GM13976 (cell line): ENCODE results near the gene FAM20C.

Experiments used
- DNase-seq: peaks from one replicate; pipeline ENCODE4 v3.0.0; 2012; ENCODE audit warnings: low spot score
- in situ Hi-C: fragments of 300-500 bp; cut with MboI; formaldehyde crosslinking; loops from one replicate; pipeline ENCODE4 v1.12.0; 2022; ENCODE audit warnings: low sequenced_read_pairs, mixed read lengths, inconsistent platforms; ENCODE audit not compliant: unreplicated experiment
- TF ChIP-seq, protein P1 (sequence below): IDR thresholded peaks from 2 replicates; pipeline ENCODE4 v1.5.1; 2012; ENCODE audit warnings: borderline replicate concordance, mild to moderate bottlenecking; ENCODE audit not compliant: insufficient read depth; ENCODE audit errors: extremely low read depth, missing control alignments, control extremely low read depth

The FAM20C gene

DNA sequence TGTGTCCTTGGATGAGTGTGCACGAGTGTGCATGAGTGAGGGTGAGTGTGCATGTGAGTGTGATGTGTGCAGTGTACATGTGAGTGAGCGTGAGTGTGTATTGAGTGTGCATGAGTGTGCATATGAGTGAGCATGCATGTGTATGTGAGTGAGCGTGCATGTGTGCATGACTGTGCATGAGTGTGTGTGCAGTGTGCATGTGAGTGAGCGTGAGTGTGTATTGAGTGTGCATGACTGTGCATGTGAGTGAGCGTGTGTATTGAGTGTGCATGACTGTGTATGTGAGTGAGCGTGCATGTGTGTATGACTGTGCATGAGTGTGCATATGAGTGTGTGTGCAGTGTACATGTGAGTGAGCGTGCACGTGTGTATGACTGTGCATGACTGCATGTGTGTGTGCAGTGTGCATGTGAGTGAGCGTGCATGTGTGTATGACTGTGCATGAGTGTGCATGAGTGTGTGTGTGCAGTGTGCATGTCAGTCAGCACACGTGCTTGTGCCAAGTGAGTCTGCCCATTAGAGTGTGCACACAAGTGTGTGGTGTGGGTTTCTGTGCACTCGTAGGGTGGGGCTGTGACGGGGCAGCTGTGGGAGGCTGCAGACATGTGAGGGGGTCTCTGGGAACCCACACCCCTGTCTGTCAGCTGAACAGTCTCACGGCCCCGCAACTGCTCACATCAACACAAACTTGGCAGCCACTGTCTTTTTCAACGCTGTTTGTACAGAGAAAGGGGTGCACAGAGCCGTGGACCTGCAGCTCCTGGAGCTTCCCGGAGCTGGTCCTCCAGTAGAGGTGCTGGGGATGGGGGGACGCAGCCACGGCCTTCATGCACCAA lies 112.4 kb downstream of the FAM20C start:
- DNase-seq = no peak
- TF ChIP-seq, protein P1, sequence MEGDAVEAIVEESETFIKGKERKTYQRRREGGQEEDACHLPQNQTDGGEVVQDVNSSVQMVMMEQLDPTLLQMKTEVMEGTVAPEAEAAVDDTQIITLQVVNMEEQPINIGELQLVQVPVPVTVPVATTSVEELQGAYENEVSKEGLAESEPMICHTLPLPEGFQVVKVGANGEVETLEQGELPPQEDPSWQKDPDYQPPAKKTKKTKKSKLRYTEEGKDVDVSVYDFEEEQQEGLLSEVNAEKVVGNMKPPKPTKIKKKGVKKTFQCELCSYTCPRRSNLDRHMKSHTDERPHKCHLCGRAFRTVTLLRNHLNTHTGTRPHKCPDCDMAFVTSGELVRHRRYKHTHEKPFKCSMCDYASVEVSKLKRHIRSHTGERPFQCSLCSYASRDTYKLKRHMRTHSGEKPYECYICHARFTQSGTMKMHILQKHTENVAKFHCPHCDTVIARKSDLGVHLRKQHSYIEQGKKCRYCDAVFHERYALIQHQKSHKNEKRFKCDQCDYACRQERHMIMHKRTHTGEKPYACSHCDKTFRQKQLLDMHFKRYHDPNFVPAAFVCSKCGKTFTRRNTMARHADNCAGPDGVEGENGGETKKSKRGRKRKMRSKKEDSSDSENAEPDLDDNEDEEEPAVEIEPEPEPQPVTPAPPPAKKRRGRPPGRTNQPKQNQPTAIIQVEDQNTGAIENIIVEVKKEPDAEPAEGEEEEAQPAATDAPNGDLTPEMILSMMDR = no peak
- in situ Hi-C loops = no loop called here

DNA sequence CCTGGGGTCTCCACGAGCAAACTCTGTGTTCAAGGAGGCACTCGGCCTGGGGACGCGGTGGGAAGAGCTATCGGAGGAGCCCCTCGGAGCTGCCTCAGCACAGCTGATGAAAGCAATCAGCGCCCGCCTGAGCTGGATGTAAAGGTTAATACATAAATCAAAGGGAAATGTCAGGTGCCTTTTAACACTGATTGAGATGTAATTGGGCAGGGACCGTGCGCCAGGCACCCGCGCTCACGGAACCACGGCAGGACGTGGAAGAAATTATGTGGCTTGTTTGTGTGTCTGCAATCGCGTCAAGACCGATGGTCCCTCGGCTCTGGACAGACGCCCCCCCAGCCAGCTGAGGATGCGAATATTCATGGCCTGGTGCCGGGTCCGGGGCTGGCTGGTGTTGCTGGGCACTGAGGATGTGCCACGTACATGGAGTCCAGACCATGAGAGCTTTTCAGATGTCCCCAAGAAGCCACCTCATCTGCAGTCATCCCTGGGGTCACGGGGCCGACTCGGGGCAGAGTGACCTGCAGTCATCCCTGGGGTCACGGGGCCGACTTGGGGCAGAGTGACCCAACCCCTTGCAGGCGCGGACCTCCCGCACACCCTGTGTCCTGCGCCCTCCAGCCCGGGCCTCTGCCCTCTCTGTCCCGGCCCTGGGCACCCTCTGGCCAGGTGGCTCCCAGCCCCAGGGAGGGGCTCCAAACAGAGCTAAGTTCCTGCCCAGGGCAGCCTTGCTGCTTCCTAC lies 113.2 kb downstream of the FAM20C start:
- in situ Hi-C loops = no loop called here
- TF ChIP-seq, protein P1 = no peak
- no peak for DNase-seq

DNA sequence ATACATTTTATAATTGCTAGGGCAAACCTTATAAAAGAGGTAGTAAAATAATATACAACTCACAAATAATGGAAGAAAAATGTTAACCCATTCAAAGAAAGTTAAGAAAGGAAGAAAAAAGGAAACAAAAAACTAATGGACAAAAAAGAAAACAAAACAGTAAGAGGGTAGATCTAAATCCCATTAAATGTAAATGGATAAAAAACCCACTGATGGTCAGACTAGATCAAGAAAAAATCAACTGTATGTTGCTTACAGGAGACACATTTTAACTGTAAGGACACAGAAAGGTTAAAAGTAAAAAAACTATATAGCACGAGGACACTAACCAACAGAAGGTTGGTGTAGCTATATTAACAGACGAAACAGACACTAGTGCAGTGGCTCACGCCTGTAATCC lies 115.6 kb downstream of the FAM20C start:
- no peak for DNase-seq
- in situ Hi-C loops = no loop called here
- TF ChIP-seq, protein P1 = no peak

DNA sequence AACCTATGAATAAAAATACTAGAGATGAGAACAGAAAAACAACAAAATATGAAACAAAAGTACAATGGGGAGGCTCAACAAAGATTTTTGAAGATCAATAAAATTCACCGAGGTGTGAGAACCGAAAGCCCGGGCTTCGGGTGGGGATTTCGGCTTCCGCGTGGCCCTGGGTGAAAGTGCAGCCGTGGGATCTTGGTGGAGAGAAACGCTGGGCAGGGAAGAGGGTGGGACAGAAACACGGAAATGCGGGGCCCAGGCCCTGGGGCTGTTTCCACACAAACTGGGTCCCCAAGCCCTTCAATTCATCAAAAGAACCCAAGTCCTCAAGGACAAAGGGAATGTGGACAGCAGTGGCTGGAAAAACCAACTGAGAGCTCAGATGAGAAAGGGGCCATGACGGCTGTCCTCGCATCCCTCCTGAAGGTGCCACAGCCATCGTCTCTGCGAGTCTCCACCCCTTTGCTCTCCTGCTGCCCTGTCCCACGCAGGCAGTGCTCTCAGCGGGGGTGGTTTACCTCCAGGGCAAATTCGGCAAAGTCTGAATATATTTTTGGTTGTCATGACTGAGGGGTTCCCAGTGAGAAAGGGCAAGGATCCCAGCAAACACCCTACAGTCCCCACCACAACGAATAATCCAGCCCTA lies 117.3 kb downstream of the FAM20C start:
- TF ChIP-seq, protein P1 = no peak
- no peak for DNase-seq
- in situ Hi-C loops = loop anchor here (10.0 kb wide), 1 partner anchor 565 kb away; the partner anchor contains the start of gene GET4
